HepG2 (cell line): ENCODE data around the gene CTRB2. TPM values are rescaled to one million over a fixed set of nuclear protein-coding genes. Genes with fewer than 3 reads are reported as not detected.

ENCODE experiments used
- AHDC1 ChIP-seq: sonication (generic); formaldehyde crosslinking; IDR thresholded peaks from 2 replicates; pipeline ENCODE4 v1.5.1; 2020; ENCODE audit warnings: mild to moderate bottlenecking, missing genetic modification reagents, borderline replicate concordance
- ESRRA ChIP-seq: sonication (generic); formaldehyde crosslinking; IDR thresholded peaks from 2 replicates; pipeline ENCODE4 v1.5.1; 2020; ENCODE audit warnings: mild to moderate bottlenecking, low read depth, missing genetic modification reagents
- HMG20A ChIP-seq: IDR thresholded peaks from 2 replicates; pipeline ENCODE4 v1.6.1; 2016; ENCODE audit warnings: borderline replicate concordance
- IKZF5 ChIP-seq: IDR thresholded peaks from 2 replicates; pipeline ENCODE4 v1.6.1; 2018; ENCODE audit warnings: missing genetic modification reagents, mild to moderate bottlenecking, missing compliant biosample characterization
- NFRKB ChIP-seq: fragments of 450-650 bp; IDR thresholded peaks from 2 replicates; pipeline ENCODE4 v1.6.1; 2017
- NONO ChIP-seq, 2 experiments: fragments of 450-650 bp in 1 of 2; sonication (generic) in 1 of 2; formaldehyde crosslinking in 1 of 2; IDR thresholded peaks in 1 of 2; conservative IDR thresholded peaks in 1 of 2; 2 replicates each; pipeline versions ENCODE4 v1.6.1 to v1.8.0; 2017 to 2022; ENCODE audit warnings: mild to moderate bottlenecking in 1 of 2, missing genetic modification reagents in 1 of 2, moderate library complexity in 1 of 2
- PAF1 ChIP-seq: IDR thresholded peaks from 2 replicates; pipeline ENCODE4 v1.6.1; 2016; ENCODE audit warnings: missing genetic modification reagents, missing compliant biosample characterization
- PITX1 ChIP-seq: sonication (generic); formaldehyde crosslinking; IDR thresholded peaks from 2 replicates; pipeline ENCODE4 v1.5.1; 2020; ENCODE audit warnings: mild to moderate bottlenecking, missing genetic modification reagents
- POLR2AphosphoS5 ChIP-seq: IDR thresholded peaks from 2 replicates; pipeline ENCODE4 v1.6.1; 2012; ENCODE audit warnings: low read depth, low read length
- TFAP4 ChIP-seq: sonication (generic); IDR thresholded peaks from 2 replicates; pipeline ENCODE4 v1.6.1; 2016; ENCODE audit warnings: low read depth, borderline replicate concordance
- TMF1 ChIP-seq: sonication (generic); formaldehyde crosslinking; IDR thresholded peaks from 2 replicates; pipeline ENCODE4 v1.8.1; 2022; ENCODE audit warnings: low read depth, missing genetic modification reagents
- ZBTB2 ChIP-seq: sonication (generic); formaldehyde crosslinking; IDR thresholded peaks from 2 replicates; pipeline ENCODE4 v1.8.0; 2022; ENCODE audit warnings: low read depth, missing genetic modification reagents
- ZNF205 ChIP-seq: IDR thresholded peaks from 2 replicates; pipeline ENCODE4 v1.6.1; 2018; ENCODE audit warnings: missing biosample characterization, missing genetic modification reagents
- ZNF30 ChIP-seq: sonication (generic); formaldehyde crosslinking; IDR thresholded peaks from 2 replicates; pipeline ENCODE4 v1.5.0; 2020; ENCODE audit warnings: mild to moderate bottlenecking, missing genetic modification reagents
- ZNF33A ChIP-seq: sonication (generic); formaldehyde crosslinking; IDR thresholded peaks from 2 replicates; pipeline ENCODE4 v1.5.1; 2020; ENCODE audit warnings: missing genetic modification reagents, mild to moderate bottlenecking, moderate library complexity, borderline replicate concordance
- ZNF558 ChIP-seq: sonication (generic); formaldehyde crosslinking; IDR thresholded peaks from 2 replicates; pipeline ENCODE4 v1.9.0; 2022; ENCODE audit warnings: mild to moderate bottlenecking, missing genetic modification reagents, borderline replicate concordance
- ZNF589 ChIP-seq: sonication (generic); formaldehyde crosslinking; conservative IDR thresholded peaks from 2 replicates; pipeline ENCODE4 v1.8.0; 2022; ENCODE audit warnings: mild to moderate bottlenecking, moderate library complexity, missing genetic modification reagents
- ZNF761 ChIP-seq: sonication (generic); formaldehyde crosslinking; conservative IDR thresholded peaks from 2 replicates; pipeline ENCODE4 v1.4.0; 2020; ENCODE audit warnings: mild to moderate bottlenecking, missing genetic modification reagents
- polyA plus RNA-seq, 8 experiments: library from polyadenylated mRNA; depleted of rRNA in 3 of 8; stranded (reverse) in 7 of 8; unstranded in 1 of 8; fragments of >200 nt; fragmentation: Illumina TruSeq in 4 of 8; extraction: Trizol in 4 of 8; gene quantifications; 2 replicates each; pipeline versions ENCODE4 v1.2.1 to v1.2.3, GENCODE V29; 2011 to 2016; ENCODE audit warnings: low read depth in 4 of 8, missing spikeins in 1 of 8, mixed read lengths in 1 of 8; ENCODE audit not compliant: insufficient read depth in 1 of 8
- total RNA-seq, 5 experiments: library from RNA; depleted of rRNA; stranded (reverse); fragments of >200 nt; fragmentation: Illumina TruSeq; extraction: Trizol; gene quantifications; 2 replicates each; pipeline ENCODE4 v1.2.3, GENCODE V29; 2016; ENCODE audit warnings: low read depth in 1 of 5
- TF ChIP-seq, protein P1 (sequence below): IDR thresholded peaks from 2 replicates; pipeline ENCODE4 v1.6.1; 2018; ENCODE audit warnings: missing genetic modification reagents

CTRB2 gene
- total and polyA plus RNA-seq, 2 of the 13 experiments (the other 11 are each of a cell fraction or from before 2014, with no cell fraction given), result 0.13 TPM; not detected in 1

- TF ChIP-seq TFAP4 (no peak), PAF1 (CRISPR knock-in tag) (no peak), NONO (IDR thresholded peaks at IDR 0.05) (no peak), NONO (CRISPR knock-in tag; conservative IDR thresholded peaks at IDR 0.05) (no peak), ZNF205 (no peak), IKZF5 (CRISPR knock-in tag) (0 out of 2 replicates have a peak, but pooled peaks have one; percentile 6), ZNF558 (CRISPR knock-in tag) (no peak), ESRRA (no peak), TMF1 (CRISPR knock-in tag) (no peak), POLR2AphosphoS5 (peak; percentile 22; the same call in 1 of the 2 replicates), PITX1 (no peak), NFRKB (no peak), HMG20A (CRISPR knock-in tag) (no peak), AHDC1 (CRISPR knock-in tag) (no peak), ZNF589 (no peak), ZNF30 (no peak), ZNF761 (no peak), ZNF33A (no peak), ZBTB2 (CRISPR knock-in tag) (no peak)
- TF ChIP-seq, protein P1, sequence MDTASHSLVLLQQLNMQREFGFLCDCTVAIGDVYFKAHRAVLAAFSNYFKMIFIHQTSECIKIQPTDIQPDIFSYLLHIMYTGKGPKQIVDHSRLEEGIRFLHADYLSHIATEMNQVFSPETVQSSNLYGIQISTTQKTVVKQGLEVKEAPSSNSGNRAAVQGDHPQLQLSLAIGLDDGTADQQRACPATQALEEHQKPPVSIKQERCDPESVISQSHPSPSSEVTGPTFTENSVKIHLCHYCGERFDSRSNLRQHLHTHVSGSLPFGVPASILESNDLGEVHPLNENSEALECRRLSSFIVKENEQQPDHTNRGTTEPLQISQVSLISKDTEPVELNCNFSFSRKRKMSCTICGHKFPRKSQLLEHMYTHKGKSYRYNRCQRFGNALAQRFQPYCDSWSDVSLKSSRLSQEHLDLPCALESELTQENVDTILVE (CRISPR knock-in tag), result no peak
These were observed 21.4 kb upstream of the CTRB2 start (continued) for GRCh38 chr16:75228143-75228976.
